ENCODE data around the gene PDXDC1.

- TF ChIP-seq CTCF (conservative IDR thresholded peaks at IDR 0.05; ENCODE audit: low read depth, low read length) (no peak), EZH2 (IDR thresholded peaks at IDR 0.05; ENCODE audit: low read length, unreplicated experiment) (no peak)
Measured at GRCh38 chr16:14958970-14959369, 15.9 kb upstream of the PDXDC1 start.
